GM18508 (cell line): Measurements from ENCODE around the gene RAB40C.

Experiments used
- ATAC-seq: cut with Tn5 transposase; IDR thresholded peaks from one replicate; pipeline ENCODE4 v1.9.1; 2021; ENCODE audit warnings: moderate number of reproducible peaks; ENCODE audit not compliant: insufficient read depth, unreplicated experiment

Gene RAB40C

DNA sequence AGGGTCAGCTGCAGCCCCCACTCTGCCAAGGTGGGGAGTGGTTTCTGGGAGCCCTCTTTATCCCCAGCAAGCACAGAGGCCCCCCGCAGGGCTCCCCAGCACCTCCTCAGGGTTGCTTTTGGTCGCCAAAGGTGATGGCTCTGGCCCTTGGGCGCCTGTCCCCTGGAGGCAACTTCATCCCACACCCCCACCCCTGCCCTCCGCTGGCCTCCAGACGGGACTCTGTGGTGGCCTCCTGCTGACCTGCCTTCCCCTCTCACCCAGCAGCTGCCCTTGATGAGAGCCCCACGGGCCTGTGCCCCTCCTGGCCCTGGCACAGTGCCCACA lies 70.2 kb downstream of the RAB40C start:
- no peak for ATAC-seq

DNA sequence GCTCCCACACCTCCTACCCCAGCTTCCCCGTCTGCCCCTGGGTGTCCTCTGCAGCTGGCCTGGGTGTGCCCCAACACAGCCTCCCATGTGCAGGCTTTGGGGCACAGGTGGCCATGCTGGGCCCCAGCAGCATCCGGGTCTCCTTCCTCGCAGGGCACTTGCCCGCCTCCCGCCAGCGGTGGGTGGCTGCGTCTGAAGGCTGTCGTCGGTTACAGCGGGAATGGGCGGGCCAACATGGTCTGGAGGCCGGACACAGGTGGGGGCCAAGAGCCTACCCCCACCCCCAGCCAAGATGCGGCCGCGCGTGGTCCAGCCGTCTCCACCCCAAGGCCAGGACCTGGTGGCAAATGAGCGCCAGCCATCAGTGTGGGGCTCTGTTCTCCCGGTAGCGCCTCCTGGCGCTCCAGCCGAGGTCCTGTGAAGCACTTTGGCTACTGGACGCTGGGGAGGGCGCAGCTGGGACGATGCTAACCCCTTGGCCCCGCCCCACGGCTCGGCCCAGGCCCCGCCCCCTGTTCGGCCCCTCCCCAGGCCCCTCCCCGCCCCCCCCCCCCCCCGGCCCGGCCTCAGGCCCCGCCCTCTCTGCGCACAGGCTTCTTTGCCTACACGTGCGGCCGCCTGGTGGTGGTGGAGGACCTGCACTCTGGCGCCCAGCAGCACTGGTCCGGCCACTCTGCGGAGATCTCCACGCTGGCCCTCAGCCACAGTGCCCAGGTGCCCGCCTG lies 70.8 kb downstream of the RAB40C start:
- no peak for ATAC-seq

DNA sequence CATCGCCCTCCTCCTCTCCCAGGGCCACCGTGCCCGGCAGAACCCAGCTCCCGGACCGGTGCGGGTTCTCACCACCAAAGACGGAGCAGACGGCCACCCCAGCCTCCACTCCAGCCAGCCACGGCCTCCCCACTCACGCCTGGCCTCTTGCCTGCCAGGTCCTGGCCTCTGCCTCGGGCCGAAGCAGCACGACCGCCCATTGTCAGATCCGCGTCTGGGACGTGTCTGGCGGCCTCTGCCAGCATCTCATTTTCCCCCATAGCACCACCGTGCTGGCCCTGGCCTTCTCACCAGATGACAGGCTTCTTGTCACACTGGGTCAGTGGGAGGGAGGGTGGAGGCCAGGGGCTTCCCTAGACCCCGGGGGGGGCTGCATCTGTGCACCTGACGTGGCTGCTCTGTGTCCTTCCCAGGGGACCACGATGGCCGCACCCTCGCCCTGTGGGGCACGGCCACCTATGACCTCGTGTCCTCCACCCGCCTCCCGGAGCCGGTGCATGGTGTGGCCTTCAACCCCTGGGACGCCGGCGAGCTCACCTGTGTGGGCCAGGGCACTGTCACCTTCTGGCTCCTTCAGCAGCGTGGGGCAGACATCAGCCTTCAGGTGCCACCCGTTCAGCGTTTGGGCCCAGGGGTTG lies 71.4 kb downstream of the RAB40C start:
- no peak for ATAC-seq

DNA sequence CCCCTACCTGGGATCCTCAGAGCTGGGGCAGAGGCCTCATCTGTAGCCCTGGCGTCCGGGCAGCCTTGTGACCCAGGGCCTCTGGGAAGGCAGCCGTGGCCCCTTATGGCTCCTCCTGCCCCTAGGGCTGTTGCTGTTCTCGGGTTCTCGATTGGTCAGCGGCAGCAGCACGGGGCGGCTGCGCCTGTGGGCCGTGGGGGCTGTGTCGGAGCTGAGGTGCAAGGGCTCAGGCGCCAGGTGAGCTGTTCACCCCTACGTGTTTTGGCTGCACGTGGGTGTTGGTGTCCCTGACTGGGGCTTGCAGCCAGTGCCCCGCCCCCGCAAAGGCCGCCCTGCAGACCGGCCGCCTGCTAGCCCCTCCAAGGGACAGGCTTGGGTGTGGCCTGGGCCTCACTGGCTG lies 72.2 kb downstream of the RAB40C start:
- no peak for ATAC-seq

DNA sequence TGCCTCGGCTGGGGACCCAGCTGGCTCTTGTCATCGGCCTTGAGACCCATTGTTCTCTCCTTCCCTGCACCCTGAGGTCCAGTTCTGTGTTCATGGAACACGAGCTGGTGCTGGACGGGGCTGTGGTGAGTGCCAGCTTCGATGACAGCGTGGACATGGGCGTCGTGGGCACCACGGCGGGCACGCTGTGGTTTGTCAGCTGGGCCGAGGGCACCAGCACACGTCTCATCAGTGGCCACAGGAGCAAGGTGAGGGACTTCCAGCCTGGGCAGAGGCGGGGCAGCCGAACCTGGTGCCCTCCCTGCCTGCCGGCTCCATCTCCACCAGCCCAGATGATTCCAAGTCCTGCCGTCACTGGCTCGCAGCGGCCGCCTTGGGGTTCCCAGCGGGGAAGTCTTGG lies 72.7 kb downstream of the RAB40C start:
- ATAC-seq = no peak

DNA sequence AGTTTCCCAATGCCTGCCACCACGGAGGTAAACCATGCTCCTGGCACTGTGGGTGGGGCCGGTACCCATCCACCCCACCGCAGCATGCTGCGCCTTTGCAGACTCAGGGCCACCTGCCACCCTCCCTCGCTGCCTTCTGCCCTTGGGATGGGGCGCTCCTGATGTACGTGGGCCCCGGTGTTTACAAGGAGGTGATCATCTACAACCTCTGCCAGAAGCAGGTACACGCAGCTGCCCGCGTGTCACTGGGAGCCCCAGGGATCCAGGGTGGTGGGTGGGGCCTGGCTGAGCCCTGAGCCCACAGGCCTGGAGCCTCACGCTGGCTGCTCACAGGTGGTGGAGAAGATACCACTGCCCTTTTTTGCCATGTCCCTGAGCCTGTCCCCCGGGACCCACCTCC lies 76.7 kb downstream of the RAB40C start:
- no peak for ATAC-seq

DNA sequence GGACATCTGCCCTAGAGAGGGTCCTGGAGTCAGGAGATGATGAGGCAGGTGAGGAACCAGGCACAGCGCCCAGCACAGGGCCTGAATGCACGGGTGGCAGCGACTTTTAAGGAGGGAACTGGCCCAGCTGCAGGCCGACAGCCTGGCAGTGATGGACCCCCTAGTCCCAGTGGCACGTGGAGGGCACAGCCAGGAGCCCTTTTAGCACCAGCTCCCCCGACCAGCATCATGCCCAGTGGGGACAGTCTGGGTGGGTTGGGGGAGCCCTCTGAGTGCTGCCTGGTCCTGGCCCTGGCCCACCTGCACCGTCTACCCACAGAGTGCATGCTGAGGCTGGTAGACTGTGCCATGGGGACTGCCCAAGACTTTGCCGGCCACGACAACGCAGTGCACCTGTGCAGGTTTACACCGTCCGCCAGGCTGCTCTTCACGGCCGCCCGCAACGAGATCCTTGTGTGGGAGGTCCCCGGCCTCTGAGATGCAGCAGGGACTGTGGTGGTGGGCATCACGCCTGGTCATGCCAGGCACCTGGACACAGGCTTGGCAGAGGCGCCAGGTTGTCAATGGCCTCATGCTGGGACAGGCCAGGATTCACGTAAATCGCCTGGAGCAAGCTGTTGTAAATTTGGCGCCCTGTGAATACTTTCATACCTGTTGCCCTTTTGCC lies 77.4 kb downstream of the RAB40C start:
- ATAC-seq = no peak

- ATAC-seq = no peak
Observed at GRCh38 chr16:667780-668518, 78.1 kb downstream of the RAB40C start, which contains the start of gene RHOT2. RHOT2 (plus strand) TSS chr16:668132; CDS start chr16:668200, 68 bp downstream.

DNA sequence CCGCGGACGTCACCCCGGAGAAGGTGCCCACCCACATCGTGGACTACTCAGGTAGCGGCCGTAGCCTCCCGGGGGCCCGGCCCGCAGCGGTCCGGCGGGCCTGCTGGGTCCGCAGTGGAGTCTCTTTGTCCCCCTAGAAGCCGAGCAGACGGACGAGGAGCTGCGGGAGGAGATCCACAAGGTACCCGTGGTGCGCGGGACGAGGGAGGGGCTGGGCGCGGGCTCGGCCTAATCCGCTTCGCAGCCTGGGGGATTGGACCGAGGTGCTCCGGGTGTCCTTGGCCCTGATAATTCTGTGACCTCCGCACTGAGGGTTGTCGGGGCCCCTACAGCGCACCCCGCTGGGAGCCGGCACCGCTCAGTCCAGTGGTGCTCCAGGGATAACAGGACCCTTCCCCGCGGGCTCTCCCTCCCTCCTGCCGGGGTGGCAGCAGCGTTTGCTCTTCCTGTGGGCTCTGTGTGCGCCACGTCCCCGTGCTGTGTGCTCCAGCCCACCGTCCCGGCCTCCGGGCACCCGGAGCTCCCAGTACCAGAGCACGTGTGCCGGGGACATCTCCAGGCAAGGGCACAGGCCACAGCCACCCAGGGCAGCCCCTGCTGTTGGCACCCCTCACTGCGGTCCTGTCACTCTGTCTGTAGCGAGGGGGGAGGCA lies 78.8 kb downstream of the RAB40C start:
- no peak for ATAC-seq

- ATAC-seq = no peak
Observed at GRCh38 chr16:669666-670065, 79.8 kb downstream of the RAB40C start.

- ATAC-seq = no peak
Observed at GRCh38 chr16:670485-671352, 80.9 kb downstream of the RAB40C start.

- no peak for ATAC-seq
Observed at GRCh38 chr16:671353-672131, 81.7 kb downstream of the RAB40C start.

GRCh38 chr16:672371-672770 lies 82.5 kb downstream of the RAB40C start:
- no peak for ATAC-seq

DNA sequence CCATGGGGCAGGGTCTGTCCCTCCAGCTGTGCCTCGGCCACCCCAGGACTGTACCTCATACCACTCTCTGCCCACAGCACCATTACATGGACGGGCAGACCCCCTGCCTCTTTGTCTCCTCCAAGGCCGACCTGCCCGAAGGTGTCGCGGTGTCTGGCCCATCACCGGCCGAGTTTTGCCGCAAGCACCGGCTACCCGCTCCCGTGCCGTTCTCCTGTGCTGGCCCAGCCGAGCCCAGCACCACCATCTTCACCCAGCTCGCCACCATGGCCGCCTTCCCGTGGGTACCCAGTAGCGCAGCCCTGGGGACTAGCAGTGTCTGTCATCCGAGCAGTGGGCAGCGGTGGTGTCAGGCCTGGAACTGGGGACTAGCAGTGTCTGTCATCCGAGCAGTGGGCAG lies 83.0 kb downstream of the RAB40C start:
- ATAC-seq = no peak

DNA sequence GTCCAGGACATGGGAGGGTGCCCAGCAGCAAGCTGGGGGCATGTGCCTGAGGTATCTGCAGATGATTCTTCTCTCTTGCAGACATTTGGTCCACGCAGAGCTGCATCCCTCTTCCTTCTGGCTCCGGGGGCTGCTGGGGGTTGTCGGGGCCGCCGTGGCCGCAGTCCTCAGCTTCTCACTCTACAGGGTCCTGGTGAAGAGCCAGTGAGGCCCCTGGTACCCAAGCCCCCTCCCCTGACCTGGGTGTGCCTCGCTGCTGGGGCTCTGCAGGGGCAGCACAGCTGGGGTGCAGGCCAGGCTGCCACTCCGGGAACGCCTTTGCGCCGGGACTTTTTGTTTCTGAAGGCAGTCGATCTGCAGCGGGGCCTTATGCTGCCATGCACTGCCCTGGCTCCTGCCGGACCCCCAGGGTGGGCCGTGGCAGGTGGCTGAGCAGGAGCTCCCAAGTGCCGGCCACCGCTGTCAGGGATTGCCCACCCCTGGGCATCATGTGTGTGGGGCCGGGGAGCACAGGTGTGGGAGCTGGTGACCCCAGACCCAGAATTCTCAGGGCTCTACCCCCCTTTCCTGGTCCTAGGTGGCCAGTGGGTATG lies 83.6 kb downstream of the RAB40C start:
- no peak for ATAC-seq

DNA sequence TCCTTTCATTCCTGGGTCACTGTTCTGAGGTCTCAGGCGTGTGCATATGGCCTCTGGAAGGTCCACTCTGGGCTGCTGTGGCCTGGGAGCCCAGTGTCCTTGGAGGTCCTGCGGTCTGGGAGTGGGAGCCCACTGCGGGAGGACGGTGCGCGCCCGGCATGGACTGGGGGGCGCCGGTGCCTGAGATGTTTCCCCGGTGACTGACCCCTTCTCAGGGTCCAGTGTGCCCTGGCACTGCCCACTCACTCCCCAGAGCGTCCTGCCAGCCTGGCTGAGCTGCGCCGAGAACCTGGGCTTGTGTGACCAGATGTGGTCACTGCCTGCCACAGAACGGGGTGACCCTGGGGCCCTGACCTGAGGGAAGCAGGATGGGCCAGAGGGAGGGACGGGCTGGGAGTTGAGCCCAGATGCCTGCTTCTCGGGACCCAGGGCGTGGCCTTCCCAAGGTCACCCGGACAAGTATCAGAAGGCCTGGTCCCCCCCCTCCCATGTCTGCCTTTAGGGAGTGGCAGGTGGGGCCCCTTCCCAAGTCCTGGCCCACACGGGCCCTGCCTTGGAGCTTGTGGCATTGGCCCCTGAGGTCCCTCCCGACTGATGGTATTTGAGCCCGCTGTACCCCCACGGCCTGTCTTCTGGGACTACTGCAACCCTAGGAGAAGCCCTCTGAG lies 84.5 kb downstream of the RAB40C start:
- ATAC-seq = no peak

- no peak for ATAC-seq
Observed at GRCh38 chr16:674968-675883, 85.4 kb downstream of the RAB40C start, which contains the start of gene RHBDL1. RHBDL1 (plus strand) TSS chr16:675671; CDS start chr16:675791, 120 bp downstream.
